Mononuclear cell (primary cell): Measurements from ENCODE around the gene LIN7A. TPM values are rescaled to one million over a fixed set of nuclear protein-coding genes. Genes with fewer than 3 reads are reported as not detected.

ENCODE experiments used
- H3K27me3 ChIP-seq: 2 replicates; pipeline ENCODE4 v1.6.0; 2011; ENCODE audit warnings: low read length, control low read depth; ENCODE audit not compliant: insufficient read depth
- H3K4me1 ChIP-seq: 2 replicates; pipeline ENCODE4 v1.5.1; 2011; ENCODE audit warnings: mild to moderate bottlenecking, low read length, control low read depth; ENCODE audit not compliant: insufficient read depth
- H3K4me3 ChIP-seq: 2 replicates; pipeline ENCODE4 v1.5.1; 2011; ENCODE audit warnings: mild to moderate bottlenecking, low read length, moderate library complexity
- H3K9me3 ChIP-seq: 2 replicates; pipeline ENCODE4 v1.5.1; 2011; ENCODE audit warnings: low read depth, mild to moderate bottlenecking, control low read depth, low read length
- total RNA-seq: library from RNA; depleted of rRNA; stranded (reverse); fragments of >200 nt; gene quantifications from one replicate; pipeline ENCODE4 v1.2.3, GENCODE V29; 2012

LIN7A gene
- total RNA-seq, 1 donor, result 6.1 TPM

GRCh38 chr12:80781313-80781712 lies 156.4 kb downstream of the LIN7A start:
- no peaks in the 10 kb centered on the region for H3K9me3 ChIP-seq
- H3K4me3 ChIP-seq, result no peak overlapping the region
- H3K4me1 ChIP-seq, result peaks cover 5% of the 10 kb centered on the region

GRCh38 chr12:80780746-80781145 lies 157.0 kb downstream of the LIN7A start:
- Histone ChIP-seq H3K4me1 (peaks cover 5% of the 10 kb centered on the region), H3K4me3 (no peak overlapping the region), H3K9me3 (no peaks in the 10 kb centered on the region), H3K27me3 (no peaks in the 10 kb centered on the region)

More at GRCh38 chr12:80781313-80781712, 156.4 kb downstream of the LIN7A start:
- H3K27me3 ChIP-seq, result no peaks in the 10 kb centered on the region

- Histone ChIP-seq H3K4me1 (peaks cover 5% of the 10 kb centered on the region), H3K4me3 (no peak overlapping the region), H3K27me3 (no peaks in the 10 kb centered on the region), H3K9me3 (no peaks in the 10 kb centered on the region)
Observed at GRCh38 chr12:80778005-80778541, 159.7 kb downstream of the LIN7A start.

- no peaks in the 10 kb centered on the region for H3K9me3 ChIP-seq
- H3K4me3 ChIP-seq, result no peak overlapping the region
- peaks cover 5% of the 10 kb centered on the region for H3K4me1 ChIP-seq
- no peaks in the 10 kb centered on the region for H3K27me3 ChIP-seq
Observed at GRCh38 chr12:80777587-80777986, 160.1 kb downstream of the LIN7A start.

- Histone ChIP-seq H3K27me3 (no peaks in the 10 kb centered on the region), H3K4me3 (no peak overlapping the region), H3K4me1 (peaks cover 5% of the 10 kb centered on the region), H3K9me3 (no peaks in the 10 kb centered on the region)
Observed at GRCh38 chr12:80776706-80777105, 161.0 kb downstream of the LIN7A start.

- H3K27me3 ChIP-seq, result no peaks in the 10 kb centered on the region
- no peaks in the 10 kb centered on the region for H3K4me1 ChIP-seq
- H3K4me3 ChIP-seq, result no peak overlapping the region
- no peaks in the 10 kb centered on the region for H3K9me3 ChIP-seq
Observed at GRCh38 chr12:80770958-80771357, 166.8 kb downstream of the LIN7A start.

GRCh38 chr12:80769553-80770140 lies 168.1 kb downstream of the LIN7A start:
- Histone ChIP-seq H3K27me3 (no peaks in the 10 kb centered on the region), H3K9me3 (no peaks in the 10 kb centered on the region), H3K4me3 (no peak overlapping the region), H3K4me1 (no peaks in the 10 kb centered on the region)

- no peaks in the 10 kb centered on the region for H3K4me1 ChIP-seq
- H3K27me3 ChIP-seq, result no peaks in the 10 kb centered on the region
- H3K9me3 ChIP-seq, result no peaks in the 10 kb centered on the region
- H3K4me3 ChIP-seq, result no peak overlapping the region
Observed at GRCh38 chr12:80766897-80767296, 170.8 kb downstream of the LIN7A start.

- no peaks in the 10 kb centered on the region for H3K9me3 ChIP-seq
- no peak overlapping the region for H3K4me3 ChIP-seq
- H3K27me3 ChIP-seq, result no peaks in the 10 kb centered on the region
- H3K4me1 ChIP-seq, result no peaks in the 10 kb centered on the region
Observed at GRCh38 chr12:80766210-80766609, 171.5 kb downstream of the LIN7A start.

GRCh38 chr12:80763874-80764273 lies 173.9 kb downstream of the LIN7A start:
- no peaks in the 10 kb centered on the region for H3K9me3 ChIP-seq
- no peaks in the 10 kb centered on the region for H3K27me3 ChIP-seq
- no peak overlapping the region for H3K4me3 ChIP-seq
- H3K4me1 ChIP-seq, result no peaks in the 10 kb centered on the region

- Histone ChIP-seq H3K4me1 (no peaks in the 10 kb centered on the region), H3K9me3 (no peaks in the 10 kb centered on the region), H3K27me3 (no peaks in the 10 kb centered on the region), H3K4me3 (no peak overlapping the region)
Observed at GRCh38 chr12:80761838-80762237, 175.9 kb downstream of the LIN7A start.

- no peaks in the 10 kb centered on the region for H3K4me1 ChIP-seq
- H3K9me3 ChIP-seq, result no peaks in the 10 kb centered on the region
- no peaks in the 10 kb centered on the region for H3K27me3 ChIP-seq
- H3K4me3 ChIP-seq, result no peak overlapping the region
Observed at GRCh38 chr12:80756875-80757274, 180.9 kb downstream of the LIN7A start.

- H3K27me3 ChIP-seq, result no peaks in the 10 kb centered on the region
- H3K4me3 ChIP-seq, result no peak overlapping the region
- H3K9me3 ChIP-seq, result no peaks in the 10 kb centered on the region
- H3K4me1 ChIP-seq, result no peaks in the 10 kb centered on the region
Observed at GRCh38 chr12:80754274-80754673, 183.5 kb downstream of the LIN7A start.

- H3K27me3 ChIP-seq, result no peaks in the 10 kb centered on the region
- no peaks in the 10 kb centered on the region for H3K4me1 ChIP-seq
- no peak overlapping the region for H3K4me3 ChIP-seq
- no peaks in the 10 kb centered on the region for H3K9me3 ChIP-seq
Observed at GRCh38 chr12:80752464-80752863, 185.3 kb downstream of the LIN7A start.

GRCh38 chr12:80749456-80749855 lies 188.3 kb downstream of the LIN7A start:
- Histone ChIP-seq H3K9me3 (no peaks in the 10 kb centered on the region), H3K27me3 (no peaks in the 10 kb centered on the region), H3K4me1 (no peaks in the 10 kb centered on the region), H3K4me3 (no peak overlapping the region)

- Histone ChIP-seq H3K4me1 (no peaks in the 10 kb centered on the region), H3K4me3 (no peak overlapping the region), H3K27me3 (no peaks in the 10 kb centered on the region), H3K9me3 (no peaks in the 10 kb centered on the region)
Observed at GRCh38 chr12:80747800-80748199, 189.9 kb downstream of the LIN7A start.
